Fibroblast of skin of left biceps (primary cell): ENCODE results near the gene PIP4K2B.
"Not testable (repeated sequence)": the region's sequence is repeated elsewhere in the genome, so short reads cannot be mapped to it uniquely, and the experiment has no call there.

Experiments
- DNase-seq, 2 experiments: peaks; one replicate each; pipeline ENCODE4 v3.0.0-alpha.2; 2013; ENCODE audit warnings: low read depth in 2 of 2

Gene PIP4K2B

GRCh38 chr17:38799501-38800236, at the start of gene PIP4K2B:
Gene PIP4K2B, minus strand, starts transcription at chr17:38799556. Its CDS starts 132 bp downstream, at chr17:38799424.
- DNase-seq: peak; percentile 95 to 96

GRCh38 chr17:38848557-38848891, 49.2 kb upstream of the PIP4K2B start:
- no peak for DNase-seq

- DNase-seq: no peak
Measured at GRCh38 chr17:38844261-38844757, 45.0 kb upstream of the PIP4K2B start.

- no peak for DNase-seq
Measured at GRCh38 chr17:38825762-38826247, 26.4 kb upstream of the PIP4K2B start.

- DNase-seq: peak; percentile 90 to 91
Measured at GRCh38 chr17:38824899-38825761, 25.8 kb upstream of the PIP4K2B start, which contains the start of gene CWC25. Gene CWC25, minus strand, starts transcription at chr17:38825321. Its CDS starts 138 bp downstream, at chr17:38825183.

GRCh38 chr17:38815576-38816193, 16.3 kb upstream of the PIP4K2B start:
- no peak for DNase-seq

GRCh38 chr17:38809828-38810227, 10.5 kb upstream of the PIP4K2B start:
- DNase-seq: no peak

GRCh38 chr17:38800237-38800760, 943 bp upstream of the PIP4K2B start:
- no peak for DNase-seq

GRCh38 chr17:38798614-38799500, 499 bp downstream of the PIP4K2B start:
- peak in 1 of 2 experiments; percentile 6 for DNase-seq

GRCh38 chr17:38797828-38798227, 1.5 kb downstream of the PIP4K2B start:
- DNase-seq: no peak

GRCh38 chr17:38797158-38797490, 2.2 kb downstream of the PIP4K2B start:
- no peak for DNase-seq

GRCh38 chr17:38796451-38797157, 2.8 kb downstream of the PIP4K2B start:
- no peak for DNase-seq

GRCh38 chr17:38794221-38794620, 5.1 kb downstream of the PIP4K2B start:
- no peak for DNase-seq

GRCh38 chr17:38791162-38791561, 8.2 kb downstream of the PIP4K2B start:
- no peak for DNase-seq

GRCh38 chr17:38790148-38790707, 9.1 kb downstream of the PIP4K2B start:
- DNase-seq: not testable (repeated sequence)

GRCh38 chr17:38789185-38789584, 10.2 kb downstream of the PIP4K2B start:
- no peak for DNase-seq

- not testable (repeated sequence) for DNase-seq
Measured at GRCh38 chr17:38787999-38788398, 11.4 kb downstream of the PIP4K2B start.

- no peak for DNase-seq
Measured at GRCh38 chr17:38786372-38786771, 13.0 kb downstream of the PIP4K2B start.

- DNase-seq: no peak
Measured at GRCh38 chr17:38783227-38783626, 16.1 kb downstream of the PIP4K2B start.
